ENCODE data around the gene RMI1. TPM values are rescaled to one million over a fixed set of nuclear protein-coding genes. Genes with fewer than 3 reads are reported as not detected.

RMI1 gene
- total RNA-seq, 1 donor from 2014 or later = 6.7 TPM

DNA sequence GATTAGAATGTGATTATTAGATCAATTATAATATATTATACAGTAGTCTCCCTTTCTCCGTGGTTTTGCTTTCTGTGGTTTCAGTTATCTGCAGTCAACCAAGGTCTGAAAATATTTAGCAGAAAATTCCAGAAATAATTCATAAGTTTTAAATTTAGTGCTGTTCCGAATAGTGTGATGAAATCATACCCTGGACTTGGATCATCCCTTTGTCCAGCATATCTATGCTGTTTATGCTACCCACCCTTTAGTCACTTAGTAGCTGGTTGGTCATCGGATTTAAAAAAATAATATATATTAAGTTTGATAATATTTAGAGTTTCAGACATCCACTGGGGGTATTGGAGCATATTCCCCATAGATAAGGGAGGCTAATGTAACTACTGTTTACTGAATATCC lies 19.6 kb downstream of the RMI1 start:
- DNase-seq (ENCODE audit: low read depth) = no peak
- TF ChIP-seq, protein P1, sequence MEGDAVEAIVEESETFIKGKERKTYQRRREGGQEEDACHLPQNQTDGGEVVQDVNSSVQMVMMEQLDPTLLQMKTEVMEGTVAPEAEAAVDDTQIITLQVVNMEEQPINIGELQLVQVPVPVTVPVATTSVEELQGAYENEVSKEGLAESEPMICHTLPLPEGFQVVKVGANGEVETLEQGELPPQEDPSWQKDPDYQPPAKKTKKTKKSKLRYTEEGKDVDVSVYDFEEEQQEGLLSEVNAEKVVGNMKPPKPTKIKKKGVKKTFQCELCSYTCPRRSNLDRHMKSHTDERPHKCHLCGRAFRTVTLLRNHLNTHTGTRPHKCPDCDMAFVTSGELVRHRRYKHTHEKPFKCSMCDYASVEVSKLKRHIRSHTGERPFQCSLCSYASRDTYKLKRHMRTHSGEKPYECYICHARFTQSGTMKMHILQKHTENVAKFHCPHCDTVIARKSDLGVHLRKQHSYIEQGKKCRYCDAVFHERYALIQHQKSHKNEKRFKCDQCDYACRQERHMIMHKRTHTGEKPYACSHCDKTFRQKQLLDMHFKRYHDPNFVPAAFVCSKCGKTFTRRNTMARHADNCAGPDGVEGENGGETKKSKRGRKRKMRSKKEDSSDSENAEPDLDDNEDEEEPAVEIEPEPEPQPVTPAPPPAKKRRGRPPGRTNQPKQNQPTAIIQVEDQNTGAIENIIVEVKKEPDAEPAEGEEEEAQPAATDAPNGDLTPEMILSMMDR (IDR thresholded peaks at IDR 0.05; ENCODE audit: insufficient read depth, low read length, poor library complexity, severe bottlenecking) = no peak
- Histone ChIP-seq H3K27me3 (ENCODE audit: control insufficient read depth, insufficient read depth, low read length) (no peaks in the 10 kb centered on the region), H3K4me3 (ENCODE audit: low read depth, low read length) (no peak overlapping the region), H3K36me3 (ENCODE audit: control insufficient read depth, insufficient read depth, low read length) (no peaks in the 10 kb centered on the region)

DNA sequence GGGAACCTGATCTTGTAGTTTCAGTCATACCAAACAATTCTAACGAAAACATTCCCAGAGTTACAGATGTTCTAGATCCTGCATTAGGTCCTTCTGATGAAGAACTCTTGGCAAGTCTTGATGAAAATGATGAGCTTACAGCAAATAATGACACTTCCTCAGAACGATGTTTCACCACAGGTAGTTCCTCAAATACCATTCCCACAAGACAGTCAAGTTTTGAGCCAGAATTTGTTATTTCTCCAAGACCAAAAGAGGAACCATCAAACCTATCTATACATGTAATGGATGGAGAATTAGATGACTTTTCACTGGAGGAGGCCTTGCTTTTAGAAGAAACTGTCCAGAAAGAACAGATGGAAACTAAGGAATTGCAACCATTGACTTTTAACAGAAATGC lies 21.0 kb downstream of the RMI1 start:
- Histone ChIP-seq H3K36me3 (ENCODE audit: control insufficient read depth, insufficient read depth, low read length) (no peaks in the 10 kb centered on the region), H3K27me3 (ENCODE audit: control insufficient read depth, insufficient read depth, low read length) (no peaks in the 10 kb centered on the region), H3K4me3 (ENCODE audit: low read depth, low read length) (no peak overlapping the region)
- DNase-seq (ENCODE audit: low read depth) = no peak
- TF ChIP-seq, protein P1 (IDR thresholded peaks at IDR 0.05; ENCODE audit: insufficient read depth, low read length, poor library complexity, severe bottlenecking) = no peak

DNA sequence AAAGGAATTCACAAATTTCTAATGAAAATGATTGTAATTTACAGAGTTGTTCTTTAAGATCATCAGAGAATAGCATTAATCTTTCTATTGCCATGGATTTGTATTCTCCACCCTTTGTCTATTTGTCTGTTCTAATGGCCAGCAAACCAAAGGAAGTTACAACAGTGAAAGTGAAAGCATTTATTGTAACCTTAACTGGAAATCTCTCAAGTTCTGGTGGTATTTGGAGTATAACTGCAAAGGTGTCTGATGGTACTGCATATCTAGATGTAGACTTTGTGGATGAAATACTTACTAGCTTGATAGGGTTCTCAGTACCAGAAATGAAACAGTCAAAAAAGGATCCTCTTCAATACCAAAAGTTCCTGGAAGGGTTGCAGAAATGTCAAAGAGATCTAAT lies 21.7 kb downstream of the RMI1 start:
- Histone ChIP-seq H3K27me3 (ENCODE audit: control insufficient read depth, insufficient read depth, low read length) (no peaks in the 10 kb centered on the region), H3K4me3 (ENCODE audit: low read depth, low read length) (no peak overlapping the region), H3K36me3 (ENCODE audit: control insufficient read depth, insufficient read depth, low read length) (no peaks in the 10 kb centered on the region)
- DNase-seq (ENCODE audit: low read depth) = no peak
- TF ChIP-seq, protein P1 (IDR thresholded peaks at IDR 0.05; ENCODE audit: insufficient read depth, low read length, poor library complexity, severe bottlenecking) = no peak

DNA sequence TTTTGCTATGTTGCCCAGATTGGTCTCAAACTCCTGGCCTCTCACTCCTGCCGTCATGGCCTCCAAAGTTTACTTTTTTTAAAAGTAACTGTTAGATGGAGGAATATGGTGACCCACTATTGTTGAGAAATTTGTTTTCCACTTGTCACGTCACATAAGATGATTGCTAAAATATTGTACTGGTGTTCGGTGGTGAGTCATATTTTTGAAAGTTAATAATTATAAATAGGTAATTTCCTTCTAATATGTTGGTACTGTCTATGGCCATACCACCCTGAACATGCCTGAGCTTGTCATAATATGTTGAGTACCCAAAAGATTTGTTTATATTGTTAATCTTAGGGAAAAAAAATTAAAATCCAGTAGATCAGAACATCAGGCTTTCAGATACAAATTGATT lies 22.6 kb downstream of the RMI1 start:
- no peak overlapping the region for H3K4me3 ChIP-seq (ENCODE audit: low read depth, low read length)
- H3K27me3 ChIP-seq (ENCODE audit: control insufficient read depth, insufficient read depth, low read length) = no peaks in the 10 kb centered on the region
- DNase-seq (ENCODE audit: low read depth) = no peak
- TF ChIP-seq, protein P1 (IDR thresholded peaks at IDR 0.05; ENCODE audit: insufficient read depth, low read length, poor library complexity, severe bottlenecking) = no peak
- H3K36me3 ChIP-seq (ENCODE audit: control insufficient read depth, insufficient read depth, low read length) = no peaks in the 10 kb centered on the region

DNA sequence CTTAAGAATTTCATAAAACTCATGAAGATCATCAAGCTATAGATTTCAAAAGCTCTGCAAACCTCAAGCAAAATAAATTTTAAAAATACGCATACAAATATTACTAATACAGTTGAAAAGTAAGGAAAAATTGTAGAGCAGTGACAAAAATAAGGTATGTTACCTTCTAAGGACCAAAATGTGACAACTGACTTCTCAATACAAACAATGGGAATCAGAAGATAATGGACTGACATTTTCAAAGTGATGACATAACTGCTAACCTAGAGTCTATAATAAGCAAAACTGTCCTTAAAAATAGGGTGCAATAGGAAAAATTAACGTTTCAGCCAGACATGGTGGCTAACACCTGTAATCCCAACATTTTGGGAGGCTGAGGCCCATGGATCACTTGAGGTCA lies 27.1 kb downstream of the RMI1 start:
- no peaks in the 10 kb centered on the region for H3K27me3 ChIP-seq (ENCODE audit: control insufficient read depth, insufficient read depth, low read length)
- DNase-seq (ENCODE audit: low read depth) = no peak
- H3K4me3 ChIP-seq (ENCODE audit: low read depth, low read length) = no peak overlapping the region
- TF ChIP-seq, protein P1 (IDR thresholded peaks at IDR 0.05; ENCODE audit: insufficient read depth, low read length, poor library complexity, severe bottlenecking) = no peak
- H3K36me3 ChIP-seq (ENCODE audit: control insufficient read depth, insufficient read depth, low read length) = no peaks in the 10 kb centered on the region

DNA sequence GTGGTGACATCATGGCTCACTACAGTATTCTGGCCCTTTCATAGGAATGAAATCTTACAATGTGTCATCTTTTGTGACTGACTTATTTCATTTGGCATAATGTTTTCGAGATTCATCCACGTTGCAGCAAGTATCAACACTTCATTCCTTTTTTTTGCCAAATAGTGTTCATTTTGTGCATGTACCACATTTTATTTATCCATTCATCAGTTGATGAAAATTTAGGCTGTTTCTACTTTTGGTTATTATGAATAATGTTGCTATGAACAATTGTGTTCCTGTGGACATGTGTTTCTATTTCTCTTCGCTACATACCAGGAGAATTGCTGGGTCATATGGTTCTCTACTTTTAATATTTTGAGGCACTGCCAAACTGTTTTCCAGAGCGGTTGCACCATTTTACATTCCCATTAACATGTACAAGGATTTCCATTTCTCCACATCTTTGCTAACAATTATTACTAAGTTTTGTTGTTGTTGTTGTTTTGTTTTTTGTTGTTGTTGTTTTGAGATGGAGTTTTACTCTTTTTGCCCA lies 43.5 kb downstream of the RMI1 start:
- no peaks in the 10 kb centered on the region for H3K27me3 ChIP-seq (ENCODE audit: control insufficient read depth, insufficient read depth, low read length)
- no peak overlapping the region for H3K4me3 ChIP-seq (ENCODE audit: low read depth, low read length)
- TF ChIP-seq, protein P1 (IDR thresholded peaks at IDR 0.05; ENCODE audit: insufficient read depth, low read length, poor library complexity, severe bottlenecking) = no peak
- H3K36me3 ChIP-seq (ENCODE audit: control insufficient read depth, insufficient read depth, low read length) = no peaks in the 10 kb centered on the region
- DNase-seq (ENCODE audit: low read depth) = no peak
